GM19328 (cell line): ENCODE data around the gene ARF5.

Experiments used
- ATAC-seq: cut with Tn5 transposase; IDR thresholded peaks from one replicate; pipeline ENCODE4 v1.9.1; 2021; ENCODE audit warnings: mild to moderate bottlenecking, moderate library complexity; ENCODE audit not compliant: unreplicated experiment

The ARF5 gene

DNA sequence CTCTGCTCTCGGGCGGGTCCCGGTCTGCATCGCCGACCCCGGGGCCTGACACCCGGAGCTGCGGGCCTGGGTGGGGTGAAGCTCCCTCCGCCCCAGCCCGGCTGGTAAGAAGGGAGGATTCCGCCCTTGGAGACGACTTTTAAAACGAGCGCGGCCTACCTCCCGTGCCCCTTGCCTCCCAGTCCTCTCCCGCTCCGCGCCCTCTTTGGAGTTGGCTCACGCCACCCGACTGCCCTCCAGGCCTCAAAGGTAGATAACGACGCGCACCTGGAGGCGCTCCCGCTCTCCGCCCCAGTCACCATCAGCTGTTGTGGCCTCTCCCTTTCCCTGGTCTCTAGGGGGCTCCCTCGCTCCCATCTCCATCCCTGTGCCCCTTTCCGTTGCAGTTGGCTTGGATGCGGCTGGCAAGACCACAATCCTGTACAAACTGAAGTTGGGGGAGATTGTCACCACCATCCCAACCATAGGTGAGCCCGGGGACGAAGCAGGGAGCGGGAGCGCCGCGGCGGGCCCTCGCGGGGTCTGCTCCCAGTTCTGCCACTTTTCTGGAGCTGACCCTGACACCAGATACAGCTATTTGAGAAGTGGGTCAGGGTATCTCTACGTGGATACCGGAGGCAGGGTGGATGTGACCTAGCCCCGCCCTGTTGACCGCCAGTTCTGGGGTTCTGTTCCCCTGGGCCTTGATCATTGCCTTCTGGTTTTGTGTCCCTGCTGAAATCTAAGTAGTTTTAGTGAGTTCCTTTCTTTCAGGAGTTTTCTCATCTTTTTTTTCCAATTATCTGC lies 679 bp downstream of the ARF5 start:
- peak; percentile 5 for ATAC-seq

DNA sequence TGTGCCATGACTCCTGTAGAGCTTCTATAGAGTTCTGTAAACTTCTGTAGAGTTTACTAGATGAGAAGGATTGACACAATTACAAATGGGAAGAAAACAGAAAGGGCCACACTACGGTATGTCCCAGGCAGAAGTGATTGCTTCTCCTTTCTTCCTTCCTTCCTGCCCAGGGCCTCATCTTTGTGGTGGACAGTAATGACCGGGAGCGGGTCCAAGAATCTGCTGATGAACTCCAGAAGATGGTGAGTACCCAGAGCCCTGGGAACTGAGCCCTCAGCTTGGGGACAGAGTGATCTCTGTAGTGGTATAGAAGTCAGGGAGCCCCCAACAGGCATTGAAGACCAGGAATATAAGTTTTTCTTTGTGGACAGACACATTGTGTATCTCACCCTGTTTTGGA lies 1.7 kb downstream of the ARF5 start:
- no peak for ATAC-seq

DNA sequence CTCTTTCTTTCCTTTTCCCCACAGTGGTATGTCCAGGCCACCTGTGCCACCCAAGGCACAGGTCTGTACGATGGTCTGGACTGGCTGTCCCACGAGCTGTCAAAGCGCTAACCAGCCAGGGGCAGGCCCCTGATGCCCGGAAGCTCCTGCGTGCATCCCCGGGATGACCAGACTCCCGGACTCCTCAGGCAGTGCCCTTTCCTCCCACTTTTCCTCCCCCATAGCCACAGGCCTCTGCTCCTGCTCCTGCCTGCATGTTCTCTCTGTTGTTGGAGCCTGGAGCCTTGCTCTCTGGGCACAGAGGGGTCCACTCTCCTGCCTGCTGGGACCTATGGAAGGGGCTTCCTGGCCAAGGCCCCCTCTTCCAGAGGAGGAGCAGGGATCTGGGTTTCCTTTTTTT lies 3.0 kb downstream of the ARF5 start:
- no peak for ATAC-seq

DNA sequence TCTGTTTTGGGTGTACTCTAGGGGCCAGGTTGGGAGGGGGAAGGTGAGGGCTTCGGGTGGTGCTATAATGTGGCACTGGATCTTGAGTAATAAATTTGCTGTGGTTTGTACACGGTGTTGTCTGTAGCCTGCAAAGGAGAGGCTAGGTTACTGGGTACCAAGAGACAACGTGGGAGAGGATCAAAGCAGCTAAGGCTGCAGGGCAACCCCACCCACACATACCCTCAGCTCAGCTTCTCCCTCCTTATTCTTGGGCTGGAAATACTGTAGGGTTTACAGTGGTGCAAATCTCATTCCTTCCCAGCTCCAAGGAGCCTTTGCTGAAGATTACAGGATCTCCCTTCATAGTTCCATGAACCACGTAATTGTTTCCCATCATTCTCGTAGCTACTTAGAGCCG lies 3.4 kb downstream of the ARF5 start:
- ATAC-seq = no peak

DNA sequence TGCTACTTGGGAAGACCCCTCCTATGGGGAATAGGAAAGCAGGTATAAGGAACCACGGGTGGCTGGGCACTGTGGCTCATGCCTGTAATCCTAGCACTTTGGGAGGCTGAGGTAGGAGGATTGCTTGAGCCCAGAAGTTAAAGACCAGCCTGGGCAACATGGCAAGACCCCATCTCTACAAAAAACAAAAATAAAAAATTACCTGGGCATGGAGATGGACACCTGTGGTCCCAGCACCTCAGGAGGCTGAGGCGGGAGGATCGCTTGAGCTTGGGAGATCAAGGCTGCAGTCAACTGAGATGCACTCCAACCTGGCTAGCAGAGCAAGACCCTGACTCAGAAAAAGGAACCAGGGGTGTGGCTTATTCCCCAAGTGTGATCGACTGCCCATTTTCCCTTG lies 4.3 kb downstream of the ARF5 start:
- no peak for ATAC-seq

DNA sequence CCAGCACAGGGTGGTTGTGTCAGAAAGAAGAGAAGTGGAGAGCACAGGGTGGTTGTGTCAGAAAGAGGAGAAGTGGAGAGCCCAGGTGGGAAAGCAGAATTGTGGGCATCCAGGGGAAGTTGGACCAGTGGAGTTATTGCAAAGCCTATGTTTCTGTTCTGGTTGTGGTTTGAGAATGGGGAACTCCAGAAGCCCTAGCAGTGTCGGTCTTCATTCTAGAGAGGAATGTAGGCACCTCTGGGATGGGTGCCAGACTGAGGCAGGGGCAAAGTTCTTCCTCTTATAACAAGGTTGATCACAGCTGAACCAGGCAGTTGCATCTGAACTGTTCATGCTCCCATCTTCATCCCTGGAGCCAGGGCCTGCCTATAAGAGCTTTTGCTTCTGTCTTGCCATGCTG lies 6.3 kb downstream of the ARF5 start:
- no peak for ATAC-seq

DNA sequence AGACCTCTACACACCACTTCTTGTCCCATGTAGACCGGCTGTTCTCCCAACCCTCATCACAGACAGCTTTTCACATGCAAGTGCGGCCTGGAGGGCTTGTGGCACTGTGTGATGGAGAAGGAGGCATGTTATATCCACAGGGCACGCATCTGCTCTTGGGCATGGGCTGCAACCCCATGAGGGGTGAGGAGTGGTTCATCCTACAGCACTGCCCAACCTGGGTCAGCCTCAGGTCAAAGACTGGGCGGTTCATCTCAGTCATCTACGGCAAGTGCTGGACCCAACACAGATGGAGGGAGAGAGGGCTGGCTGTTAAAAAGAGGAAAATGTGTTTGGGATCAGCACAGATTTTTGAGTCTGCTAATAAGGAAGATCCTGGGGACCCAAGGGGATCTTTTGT lies 7.5 kb downstream of the ARF5 start:
- ATAC-seq = no peak

DNA sequence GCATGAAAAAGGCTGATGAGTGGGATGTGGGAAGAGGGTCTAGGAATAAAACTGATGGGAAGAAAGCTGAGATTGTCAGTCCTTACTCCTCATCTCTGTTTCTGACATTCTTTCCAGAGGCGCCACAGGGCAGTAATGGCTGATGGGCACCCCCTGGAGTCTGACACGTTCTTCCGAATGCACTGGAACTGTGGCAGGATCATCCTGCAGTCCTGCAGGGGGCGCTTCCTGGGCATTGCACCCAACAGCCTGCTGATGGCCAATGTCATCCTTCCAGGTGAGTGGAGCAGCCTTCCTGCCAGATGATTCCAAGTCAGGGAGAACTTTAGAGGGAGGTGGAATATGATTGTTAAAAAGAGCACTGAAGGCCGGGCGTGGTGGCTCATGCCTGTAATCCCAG lies 10.1 kb downstream of the ARF5 start:
- ATAC-seq = no peak

DNA sequence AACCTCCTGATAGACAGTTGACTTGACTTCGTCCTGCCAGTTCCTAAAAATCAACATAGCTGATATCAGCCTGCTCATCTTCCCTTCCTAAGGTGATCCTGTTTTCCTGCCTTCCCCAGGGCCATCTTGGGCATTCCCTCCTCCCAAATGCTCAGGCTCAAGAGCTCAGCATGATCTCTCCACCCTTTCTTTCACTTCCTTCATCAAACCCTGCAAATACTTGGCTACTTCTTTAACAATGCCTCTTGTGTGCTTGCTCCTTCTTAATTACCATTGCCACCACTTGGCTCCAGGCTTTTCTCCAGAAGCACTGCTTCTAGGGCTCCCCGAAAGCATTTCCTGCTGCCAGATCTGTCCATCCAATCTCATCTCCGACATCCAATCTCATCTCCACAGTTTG lies 12.7 kb downstream of the ARF5 start:
- no peak for ATAC-seq

DNA sequence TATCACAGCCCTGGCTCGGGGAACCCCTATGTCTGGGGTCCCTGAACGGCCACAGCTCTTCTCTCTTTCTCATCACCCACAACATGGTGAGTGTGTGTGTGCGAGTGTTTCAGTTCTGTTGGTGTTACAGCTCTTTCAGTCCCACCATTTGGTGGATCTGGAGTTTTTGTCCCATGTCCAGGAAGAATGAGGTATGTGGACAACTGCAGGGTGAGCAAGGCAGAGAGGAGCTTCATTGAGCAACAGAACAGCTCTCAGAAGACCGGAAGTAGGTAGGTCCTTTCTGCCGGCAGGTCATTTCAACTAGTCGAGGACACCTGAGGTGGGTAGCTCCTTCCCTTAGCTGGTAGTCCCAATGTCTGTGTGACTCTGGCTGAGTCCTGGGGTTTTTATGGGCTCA lies 20.2 kb downstream of the ARF5 start:
- no peak for ATAC-seq

DNA sequence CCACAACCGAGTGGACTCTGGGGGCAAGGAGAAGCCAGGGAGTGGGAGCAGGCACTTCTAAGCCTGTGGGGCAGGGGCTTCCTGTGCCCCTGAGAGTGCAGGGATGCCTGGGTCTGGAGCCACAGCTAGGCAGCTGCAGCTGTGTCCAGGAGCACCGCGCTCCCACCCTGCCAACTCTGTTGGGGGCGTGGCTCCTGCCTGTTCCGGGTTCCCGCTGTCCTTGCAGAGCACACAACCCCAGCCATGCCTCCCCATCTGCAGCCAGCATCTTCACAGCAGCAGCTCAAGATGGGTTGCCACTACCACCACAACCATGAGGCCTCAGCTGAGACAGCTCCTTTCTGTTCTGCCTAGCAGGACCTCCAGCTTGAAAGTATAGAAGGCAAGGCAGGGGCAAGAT lies 21.1 kb downstream of the ARF5 start:
- no peak for ATAC-seq

DNA sequence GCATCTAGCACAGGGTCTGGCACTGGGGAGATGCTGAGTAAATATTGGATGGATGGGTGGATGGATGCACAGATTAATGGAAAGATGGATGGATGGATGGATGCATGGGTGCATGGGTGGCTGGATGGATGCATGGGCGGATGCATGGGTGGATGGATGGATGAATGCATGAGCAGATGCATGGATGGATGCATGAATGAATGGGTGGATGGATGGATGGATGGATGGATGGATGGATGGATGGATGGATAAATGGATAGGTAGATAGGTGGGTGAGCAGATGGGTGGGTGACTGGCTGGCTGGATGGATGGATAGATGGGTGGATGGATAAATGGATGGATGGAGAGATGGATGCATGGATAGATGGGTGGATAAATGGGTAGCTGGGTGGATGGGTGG lies 24.1 kb downstream of the ARF5 start:
- ATAC-seq = no peak

DNA sequence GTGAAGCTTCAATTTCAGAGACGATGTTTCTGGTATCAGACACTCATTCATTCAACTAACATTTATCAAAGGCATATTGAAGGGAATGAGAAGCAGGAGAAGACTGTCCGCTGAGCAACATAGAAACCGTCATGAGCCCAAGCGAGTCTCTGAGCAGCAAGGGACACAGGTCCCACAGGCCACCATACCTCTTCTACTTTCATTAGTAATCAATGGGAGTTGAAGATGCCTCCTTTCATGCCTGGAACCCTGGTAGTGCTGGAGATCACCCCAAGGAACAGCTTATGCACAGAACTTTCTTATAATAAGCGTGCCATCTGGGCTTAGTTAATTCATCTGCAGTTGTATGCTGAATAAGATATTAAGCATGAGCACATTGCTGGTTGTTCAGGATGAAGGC lies 28.5 kb downstream of the ARF5 start:
- ATAC-seq = no peak

DNA sequence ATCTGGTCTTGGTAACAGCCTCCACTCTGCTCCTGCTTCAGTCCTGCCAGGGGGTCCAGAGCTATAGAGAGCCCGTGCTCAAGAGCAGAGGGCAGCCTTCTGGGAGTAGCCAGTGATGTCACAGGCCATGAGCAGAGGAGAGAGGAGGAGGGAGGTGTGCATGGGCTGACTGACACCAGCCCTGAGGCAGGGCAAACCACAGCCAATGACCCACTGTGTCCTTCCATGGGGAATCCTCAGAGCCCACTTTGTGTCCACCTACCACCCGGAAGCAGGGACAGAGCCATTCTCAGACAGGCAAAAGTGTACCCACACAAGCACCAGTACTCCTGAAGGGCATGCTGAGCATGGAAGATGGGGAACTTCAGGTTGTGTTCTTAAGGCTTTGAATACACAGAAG lies 29.8 kb downstream of the ARF5 start, which contains the start of gene PAX4:
PAX4 (minus strand) TSS at position 101 of the 400 bp plus-strand sequence. CDS start 2,214 bp downstream, outside the sequence.
- ATAC-seq = no peak

DNA sequence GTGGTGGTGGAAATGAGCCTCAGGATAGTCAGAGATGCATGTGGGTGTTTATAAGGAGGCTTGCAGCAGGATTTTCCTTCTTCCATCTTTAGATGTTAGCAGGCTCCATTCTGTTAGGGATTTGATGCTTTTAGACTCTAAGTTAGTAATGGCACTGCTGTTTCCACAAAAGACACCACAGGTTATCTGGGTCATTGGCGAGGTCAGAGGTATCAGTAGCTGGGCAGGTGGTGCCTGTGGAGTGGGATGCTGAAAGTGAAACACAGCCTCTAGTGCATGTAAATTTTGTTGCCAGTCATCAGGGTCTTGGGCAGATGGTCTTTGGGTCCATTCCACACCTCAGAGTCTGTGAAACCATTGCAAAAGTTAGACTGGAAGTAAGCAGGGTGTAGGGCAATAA lies 30.6 kb downstream of the ARF5 start:
- no peak for ATAC-seq

DNA sequence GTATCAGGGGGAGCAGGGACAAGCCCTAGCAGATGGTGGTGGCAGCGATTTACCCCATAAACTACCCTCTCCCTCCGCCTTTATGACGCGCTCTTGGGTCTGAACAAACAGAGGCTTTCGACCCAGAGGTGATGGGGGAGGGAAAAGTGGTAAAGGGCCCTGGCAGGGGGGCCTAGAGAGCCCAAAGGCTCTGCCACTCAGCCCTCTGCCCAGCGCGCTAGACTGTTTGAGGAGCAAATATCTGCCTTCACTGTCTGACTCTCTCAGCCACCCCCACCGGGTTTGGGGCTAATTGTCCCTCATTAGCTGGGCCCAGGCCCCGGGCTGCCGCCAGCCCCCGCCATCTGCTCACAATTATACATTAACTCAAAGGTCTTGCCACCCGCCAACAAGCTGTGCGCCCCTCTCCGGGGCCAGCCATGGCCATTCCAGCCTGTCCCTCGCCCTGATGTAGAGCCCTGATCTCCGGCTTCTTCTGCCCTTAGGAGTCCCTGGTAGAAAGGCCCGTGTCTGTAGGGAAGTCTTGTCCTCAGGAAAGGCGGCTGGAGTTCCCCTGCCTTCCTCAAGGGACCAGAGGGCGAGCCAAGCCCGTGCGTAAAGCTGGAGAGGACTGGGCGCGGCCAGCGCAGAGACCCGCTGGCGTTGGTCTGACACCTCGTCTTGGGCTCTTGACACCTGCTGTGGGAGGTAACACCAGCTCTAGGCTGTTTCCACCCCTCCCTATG lies 31.6 kb downstream of the ARF5 start:
- ATAC-seq = no peak

DNA sequence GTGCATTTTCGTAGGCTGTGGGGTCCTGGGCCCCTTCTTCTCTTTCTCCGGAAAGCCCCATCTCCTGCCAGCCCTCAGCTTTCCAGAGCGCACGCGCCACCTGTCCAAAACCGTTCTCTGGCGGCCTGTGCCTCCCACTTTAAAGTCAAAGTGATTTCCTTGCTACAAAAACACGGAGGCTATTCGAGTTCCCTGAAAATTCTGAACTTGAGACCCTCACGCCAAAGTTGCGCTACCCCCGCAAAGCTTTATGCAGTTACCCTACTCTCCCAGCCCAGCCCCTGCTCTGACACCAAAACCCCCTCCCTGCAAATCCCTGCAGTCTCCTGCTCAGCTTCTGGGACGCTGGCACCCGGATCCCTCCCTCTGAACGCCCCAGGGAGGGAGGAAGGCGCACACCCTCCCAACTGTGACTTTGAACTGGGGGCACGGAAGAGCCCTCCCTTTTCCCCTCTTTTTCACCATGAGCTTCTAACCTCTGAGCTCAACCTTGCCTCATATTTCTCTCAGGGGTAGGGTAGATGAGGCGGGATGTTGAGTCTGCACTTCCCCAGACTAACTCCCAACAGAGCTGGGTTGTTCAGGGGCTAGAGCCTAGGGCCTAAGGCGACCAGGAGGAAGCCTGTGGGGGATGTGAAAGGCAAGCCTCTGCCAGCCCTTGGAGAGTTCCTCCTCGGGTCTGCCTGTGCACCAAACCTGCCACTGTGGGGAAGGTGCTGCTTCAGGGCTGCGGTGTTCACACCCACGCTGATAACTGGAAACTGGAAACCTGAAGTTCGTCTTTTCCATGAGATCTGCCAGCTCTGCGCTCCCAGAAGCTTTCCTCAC lies 32.4 kb downstream of the ARF5 start:
- no peak for ATAC-seq

DNA sequence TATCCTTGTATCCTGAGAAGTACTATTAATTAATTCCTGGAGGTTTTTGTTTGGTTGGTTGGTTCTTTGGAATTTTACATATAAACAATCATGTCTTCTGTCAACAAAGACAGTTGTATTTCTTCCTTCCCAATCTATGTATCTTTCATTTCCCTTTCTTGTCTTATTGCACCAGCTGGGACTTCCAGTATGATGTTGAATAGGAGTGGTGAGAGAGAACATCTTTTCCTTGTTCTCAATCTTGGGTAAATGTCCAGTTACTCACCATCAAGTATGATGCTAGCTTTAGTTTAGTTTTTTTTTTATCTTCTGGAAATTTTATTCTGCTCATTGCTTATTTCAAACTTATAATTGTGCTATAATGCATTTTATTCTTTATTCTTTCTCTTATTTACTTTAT lies 37.1 kb downstream of the ARF5 start:
- ATAC-seq = no peak

DNA sequence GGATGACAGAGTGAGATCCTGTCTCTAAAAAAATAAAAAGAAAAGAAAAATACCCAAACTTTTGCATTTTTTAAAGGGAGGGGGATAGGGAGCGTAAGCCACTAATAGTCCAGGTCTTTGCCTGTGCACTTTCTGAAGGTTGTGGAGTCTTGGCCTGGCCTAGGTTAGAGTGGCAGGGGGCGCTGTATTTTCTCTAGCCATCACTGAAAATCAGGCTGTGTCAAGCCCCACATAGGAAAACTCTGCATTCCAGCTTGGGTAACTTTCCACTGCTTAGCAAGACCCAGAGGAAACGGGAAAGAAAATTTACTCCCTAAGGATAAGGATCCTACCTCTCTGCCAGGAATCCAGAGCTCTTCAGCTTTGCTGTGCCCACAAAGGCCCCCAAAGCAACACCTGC lies 40.2 kb downstream of the ARF5 start:
- ATAC-seq = no peak

DNA sequence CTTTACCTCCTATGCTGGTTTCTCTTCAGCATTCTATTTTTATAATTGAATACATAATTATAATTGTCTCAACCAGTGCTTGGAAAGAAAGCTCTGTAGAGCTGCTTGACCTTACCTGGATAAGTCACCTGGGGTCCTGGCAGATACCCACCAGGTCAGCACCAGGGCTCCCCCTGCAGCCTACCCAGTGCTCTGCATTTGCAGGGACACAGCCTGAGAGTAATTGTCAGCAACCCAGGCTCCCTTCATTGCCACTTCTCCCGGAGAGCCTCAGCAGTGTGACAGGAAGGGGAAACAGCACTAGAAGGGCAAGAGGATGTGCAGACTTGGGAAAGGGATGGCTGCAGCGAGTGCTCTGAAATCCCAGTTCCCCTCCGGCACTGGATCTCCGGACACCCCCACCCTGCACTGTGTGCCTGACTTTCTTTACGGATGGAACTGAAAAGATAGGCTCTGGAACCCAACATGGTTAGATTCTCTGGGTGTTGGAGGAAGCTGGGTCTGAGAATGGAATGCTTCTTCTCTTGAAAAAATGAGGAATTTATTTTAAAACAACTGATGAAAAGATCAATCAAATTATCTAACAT lies 41.1 kb downstream of the ARF5 start:
- peak; percentile 69 for ATAC-seq

DNA sequence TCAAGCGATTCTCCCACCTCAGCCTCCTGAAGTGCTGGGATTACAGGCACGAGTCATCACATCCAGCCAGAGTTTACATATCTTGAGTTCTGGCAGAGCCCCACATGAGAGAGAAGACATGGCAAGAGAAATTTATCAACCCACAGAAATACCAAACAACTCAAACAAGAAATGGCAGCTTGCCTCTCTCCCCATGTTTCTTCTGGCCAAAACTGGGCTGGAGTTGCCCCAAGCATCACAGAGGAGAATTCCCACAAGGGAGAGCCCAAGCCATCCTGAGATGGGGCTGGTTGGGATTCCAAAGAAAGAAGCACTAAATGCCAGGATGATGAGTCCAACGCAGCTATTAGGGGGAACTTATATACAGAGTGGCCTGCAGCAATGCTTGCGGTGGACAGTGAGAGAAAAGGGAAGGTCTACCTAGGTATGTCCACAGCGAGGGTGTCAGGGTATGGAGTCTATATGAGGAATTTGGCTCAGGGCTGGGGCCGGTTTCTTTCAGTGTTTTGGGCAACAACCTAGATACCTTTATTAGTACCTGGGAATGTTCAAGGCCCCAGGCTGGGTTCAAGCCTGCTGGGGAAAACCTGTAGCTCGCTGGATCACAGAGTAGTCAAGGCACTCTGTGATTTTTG lies 44.2 kb downstream of the ARF5 start:
- ATAC-seq = no peak
